NCI-H524 (cell line): ENCODE data around the gene MAP4K4.

Experiments used
- DNase-seq, 2 experiments: peaks; one replicate each; lab custom pipeline; 2025; lab: John Stamatoyannopoulos, UW

The MAP4K4 gene

GRCh38 chr2:101843471-101843870, 146.0 kb downstream of the MAP4K4 start:
- no peak for DNase-seq

GRCh38 chr2:101844055-101844635, 146.6 kb downstream of the MAP4K4 start:
- no peak for DNase-seq

- no peak for DNase-seq
Observed at GRCh38 chr2:101846973-101847372, 149.5 kb downstream of the MAP4K4 start.

GRCh38 chr2:101847661-101848339, 150.3 kb downstream of the MAP4K4 start:
- no peak for DNase-seq

GRCh38 chr2:101848769-101849410, 151.4 kb downstream of the MAP4K4 start:
- DNase-seq: no peak

- no peak for DNase-seq
Observed at GRCh38 chr2:101850450-101850849, 152.9 kb downstream of the MAP4K4 start.

GRCh38 chr2:101850991-101851390, 153.5 kb downstream of the MAP4K4 start:
- no peak for DNase-seq

- no peak for DNase-seq
Observed at GRCh38 chr2:101852824-101853223, 155.3 kb downstream of the MAP4K4 start.

GRCh38 chr2:101854877-101855276, 157.4 kb downstream of the MAP4K4 start:
- DNase-seq: no peak

GRCh38 chr2:101855776-101856175, 158.3 kb downstream of the MAP4K4 start:
- no peak for DNase-seq

- no peak for DNase-seq
Observed at GRCh38 chr2:101858246-101858645, 160.7 kb downstream of the MAP4K4 start.

GRCh38 chr2:101858910-101859309, 161.4 kb downstream of the MAP4K4 start:
- DNase-seq: no peak

- DNase-seq: no peak
Observed at GRCh38 chr2:101859604-101860003, 162.1 kb downstream of the MAP4K4 start.

- DNase-seq: no peak
Observed at GRCh38 chr2:101860157-101860556, 162.7 kb downstream of the MAP4K4 start.

GRCh38 chr2:101860782-101861181, 163.3 kb downstream of the MAP4K4 start:
- no peak for DNase-seq

- no peak for DNase-seq
Observed at GRCh38 chr2:101861382-101861781, 163.9 kb downstream of the MAP4K4 start.

- DNase-seq: no peak
Observed at GRCh38 chr2:101863534-101863933, 166.0 kb downstream of the MAP4K4 start.

GRCh38 chr2:101864426-101864825, 166.9 kb downstream of the MAP4K4 start:
- DNase-seq: no peak

GRCh38 chr2:101868525-101868924, 171.0 kb downstream of the MAP4K4 start:
- no peak for DNase-seq

- no peak for DNase-seq
Observed at GRCh38 chr2:101869527-101869926, 172.0 kb downstream of the MAP4K4 start.

GRCh38 chr2:101870444-101870843, 172.9 kb downstream of the MAP4K4 start:
- DNase-seq: no peak

- no peak for DNase-seq
Observed at GRCh38 chr2:101871480-101871879, 174.0 kb downstream of the MAP4K4 start.

GRCh38 chr2:101872480-101872879, 175.0 kb downstream of the MAP4K4 start:
- no peak for DNase-seq
